AG10803 (cell line): Measurements from ENCODE around the gene SNAI3.
"Not testable (repeated sequence)": the region's sequence is repeated elsewhere in the genome, so short reads cannot be mapped to it uniquely, and the experiment has no call there.

ENCODE experiments used
- DNase-seq: peaks from one replicate; pipeline ENCODE4 v3.0.0; 2010; ENCODE audit warnings: low read depth
- H3K4me3 ChIP-seq: 2 replicates; pipeline ENCODE4 v1.5.1; 2011; ENCODE audit warnings: mild to moderate bottlenecking, low read length, control low read depth
- CTCF ChIP-seq: conservative IDR thresholded peaks from 2 replicates; pipeline ENCODE4 v1.5.1; 2011; ENCODE audit warnings: mild to moderate bottlenecking, low read length, control low read depth, inconsistent platforms

SNAI3 gene

GRCh38 chr16:88672776-88673175, 13.5 kb downstream of the SNAI3 start:
- no peak for TF ChIP-seq CTCF
- no peak for DNase-seq

GRCh38 chr16:88671806-88672205, 14.5 kb downstream of the SNAI3 start:
- no peak overlapping the region for H3K4me3 ChIP-seq
- TF ChIP-seq CTCF = no peak
- no peak for DNase-seq

More at GRCh38 chr16:88672776-88673175, 13.5 kb downstream of the SNAI3 start:
- H3K4me3 ChIP-seq = no peak overlapping the region

GRCh38 chr16:88669980-88670379, 16.3 kb downstream of the SNAI3 start:
- no peak for TF ChIP-seq CTCF
- peak; percentile 72 for DNase-seq

GRCh38 chr16:88669493-88669892, 16.8 kb downstream of the SNAI3 start:
- not testable (repeated sequence) for DNase-seq, H3K4me3 ChIP-seq

More at GRCh38 chr16:88669980-88670379, 16.3 kb downstream of the SNAI3 start:
- H3K4me3 ChIP-seq = no peak overlapping the region

GRCh38 chr16:88667461-88667860, 18.8 kb downstream of the SNAI3 start:
- H3K4me3 ChIP-seq = no peak overlapping the region
- TF ChIP-seq CTCF = no peak
- DNase-seq = no peak

GRCh38 chr16:88665570-88665969, 20.7 kb downstream of the SNAI3 start:
- TF ChIP-seq CTCF = no peak
- H3K4me3 ChIP-seq = no peak overlapping the region
- no peak for DNase-seq

- no peak for TF ChIP-seq CTCF
- DNase-seq = no peak
- no peak overlapping the region for H3K4me3 ChIP-seq
These were observed 21.2 kb downstream of the SNAI3 start for GRCh38 chr16:88665148-88665547.
